K562 (cell line): Measurements from ENCODE around the gene KIF9. TPM values are rescaled to one million over a fixed set of nuclear protein-coding genes. Genes with fewer than 3 reads are reported as not detected.

ENCODE experiments used
- ARID1B ChIP-seq: fragments of 450-650 bp; IDR thresholded peaks from 2 replicates; pipeline ENCODE4 v1.6.1; 2016; ENCODE audit warnings: antibody characterized with exemption, mild to moderate bottlenecking, inconsistent platforms
- BCOR ChIP-seq: fragments of 450-650 bp; IDR thresholded peaks from 2 replicates; pipeline ENCODE4 v1.6.1; 2016
- BRF1 ChIP-seq: IDR thresholded peaks from 3 replicates; pipeline ENCODE4 v1.6.1; 2011; ENCODE audit warnings: borderline replicate concordance, mild to moderate bottlenecking; ENCODE audit not compliant: insufficient read length; ENCODE audit errors: extremely low read depth
- DPF2 ChIP-seq: fragments of 450-650 bp; IDR thresholded peaks from 2 replicates; pipeline ENCODE4 v1.6.1; 2016
- E2F3 ChIP-seq: fragments of 250-450 bp; sonication (Bioruptor Pico); IDR thresholded peaks from 2 replicates; pipeline ENCODE4 v1.4.0; 2020; ENCODE audit warnings: mild to moderate bottlenecking
- E2F5 ChIP-seq: sonication (generic); formaldehyde crosslinking; IDR thresholded peaks from 2 replicates; pipeline ENCODE4 v1.8.0; 2022; ENCODE audit warnings: mild to moderate bottlenecking, missing genetic modification reagents
- ELF2 ChIP-seq: fragments of 250-450 bp; sonication (Bioruptor Pico); IDR thresholded peaks from 2 replicates; pipeline ENCODE4 v1.5.0; 2021; ENCODE audit warnings: mild to moderate bottlenecking
- HNRNPLL ChIP-seq: fragments of 200-400 bp; formaldehyde crosslinking; IDR thresholded peaks from 2 replicates; pipeline ENCODE4 v1.6.1; 2017; ENCODE audit warnings: low read length, low read depth, mild to moderate bottlenecking; ENCODE audit not compliant: poor library complexity, severe bottlenecking
- KLF16 ChIP-seq: IDR thresholded peaks from 2 replicates; pipeline ENCODE4 v1.6.1; 2016; ENCODE audit warnings: antibody characterized with exemption
- MXI1 ChIP-seq: IDR thresholded peaks from 2 replicates; pipeline ENCODE4 v1.6.1; 2011; ENCODE audit warnings: low read depth, mild to moderate bottlenecking, improper control_type of control experiment, low read length
- NCOA6 ChIP-seq: fragments of 450-650 bp; IDR thresholded peaks from 2 replicates; pipeline ENCODE4 v1.6.1; 2017; ENCODE audit warnings: mild to moderate bottlenecking
- PTTG1 ChIP-seq: fragments of 450-650 bp; IDR thresholded peaks from 2 replicates; pipeline ENCODE4 v1.6.1; 2016; ENCODE audit warnings: low read depth, mild to moderate bottlenecking, missing genetic modification characterization, missing compliant biosample characterization
- RBM39 ChIP-seq: fragments of 200-400 bp; formaldehyde crosslinking; optimal IDR thresholded peaks from 2 replicates; pipeline ENCODE3; 2018; ENCODE audit warnings: low read depth, low read length
- RFX1 ChIP-seq: fragments of 450-650 bp; IDR thresholded peaks from 2 replicates; pipeline ENCODE4 v1.6.1; 2016; ENCODE audit warnings: mild to moderate bottlenecking, moderate library complexity
- TAF1 ChIP-seq: IDR thresholded peaks from 2 replicates; pipeline ENCODE4 v1.6.1; 2011; ENCODE audit warnings: mild to moderate bottlenecking, low read length, moderate library complexity; ENCODE audit not compliant: insufficient read depth, control insufficient read depth, severe bottlenecking; ENCODE audit errors: extremely low read depth
- ZBTB12 ChIP-seq: fragments of 250-450 bp; sonication (Bioruptor Pico); IDR thresholded peaks from 2 replicates; pipeline ENCODE4 v1.4.0; 2020
- ZNF277 ChIP-seq: fragments of 250-450 bp; sonication (Bioruptor Pico); IDR thresholded peaks from 2 replicates; pipeline ENCODE4 v1.8.0; 2022; ENCODE audit warnings: inconsistent platforms, mild to moderate bottlenecking, moderate library complexity, borderline replicate concordance
- ZNF280B ChIP-seq: fragments of 250-450 bp; sonication (Bioruptor Pico); IDR thresholded peaks from 2 replicates; pipeline ENCODE4 v1.5.1; 2021; ENCODE audit warnings: mild to moderate bottlenecking
- polyA plus RNA-seq, 8 experiments: library from polyadenylated mRNA; depleted of rRNA in 4 of 8; stranded (reverse) in 5 of 8; unstranded in 3 of 8; fragments of >200 nt; fragmentation: Nextera tagmentation in 2 of 8; fragmentation: Illumina TruSeq in 1 of 8; extraction: Ambion mirVana in 2 of 8; extraction: Trizol in 1 of 8; gene quantifications; 2 replicates each; pipeline versions ENCODE4 v1.2.1 to v1.2.3, GENCODE V29; 2011 to 2014; ENCODE audit warnings: inconsistent platforms in 1 of 8, missing spikeins in 1 of 8
- total RNA-seq, 7 experiments: library from RNA; depleted of rRNA in 6 of 7; stranded (reverse); fragments of >200 nt in 6 of 7; fragmentation: Illumina TruSeq in 2 of 7; extraction: Trizol in 2 of 7; gene quantifications; 2 replicates each; pipeline versions ENCODE4 v1.2.1 to v1.2.3, GENCODE V29; 2011 to 2021; ENCODE audit warnings: low replicate concordance in 1 of 7

The KIF9 gene
- total and polyA plus RNA-seq, 9 of the 15 experiments (the other 6 are each of a cell fraction or from before 2014, with no cell fraction given) = 16.9 to 56.9 (median 25.0) TPM

DNA sequence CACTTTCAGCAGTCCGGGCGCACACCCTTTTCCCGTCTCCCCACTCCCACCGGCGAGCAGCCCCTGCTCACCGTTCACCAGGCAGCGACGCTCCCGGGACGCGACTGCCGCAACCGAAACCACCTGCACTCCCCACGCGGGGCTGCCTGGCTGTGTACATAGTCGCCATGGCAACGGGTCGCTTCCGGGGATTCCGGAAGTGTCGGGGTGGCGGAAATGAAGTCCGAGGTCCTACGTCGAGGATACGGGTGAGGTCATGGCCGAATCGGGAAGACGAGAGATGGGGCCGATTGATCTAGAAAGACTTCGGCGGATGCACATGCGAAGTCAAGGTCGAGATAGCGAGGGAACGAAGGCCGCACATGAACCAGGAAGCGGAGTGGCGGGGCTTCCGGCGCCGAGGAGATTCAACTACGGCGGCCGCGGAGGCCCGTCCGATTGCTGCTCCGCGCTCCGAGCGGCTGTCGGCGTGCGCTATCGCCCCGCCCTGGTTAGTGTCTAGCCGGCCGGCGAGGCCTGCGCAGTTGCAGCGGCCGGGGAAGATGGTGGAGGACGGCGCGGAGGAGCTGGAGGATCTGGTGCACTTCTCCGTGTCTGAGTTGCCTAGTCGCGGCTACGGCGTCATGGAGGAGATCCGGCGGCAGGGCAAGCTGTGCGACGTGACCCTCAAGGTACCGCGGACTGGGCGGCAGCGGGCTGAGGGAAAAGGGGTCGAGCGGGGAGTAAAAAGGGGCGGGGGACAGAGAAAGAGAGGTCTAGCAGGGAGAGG, at the start of gene KIF9, which contains the start of gene KLHL18 (continued):
- TF ChIP-seq ELF2 (CRISPR knock-in tag) = peak; percentile 99
- peak; percentile 56; the same call in 1 of the 2 replicates for TF ChIP-seq ARID1B
- TF ChIP-seq E2F3 (CRISPR knock-in tag) = 0 out of 2 replicates have a peak, but pooled peaks have one; percentile 24
- TF ChIP-seq HNRNPLL = peak; percentile 90
- peak; percentile 84; the same call in 1 of the 2 replicates for TF ChIP-seq E2F5 (CRISPR knock-in tag)
- no peak for TF ChIP-seq RBM39
- peak; percentile 100 for TF ChIP-seq MXI1
- peak; percentile 85; the same call in 1 of the 2 replicates for TF ChIP-seq NCOA6
- no peak for TF ChIP-seq ZNF277
- no peak for TF ChIP-seq ZNF280B (CRISPR knock-in tag)
- TF ChIP-seq ZBTB12 (CRISPR knock-in tag) = peak; percentile 62
- TF ChIP-seq BRF1 = no peak
- TF ChIP-seq TAF1 = peak; percentile 78
- no peak for TF ChIP-seq PTTG1 (tag)
- TF ChIP-seq DPF2 = peak; percentile 55; the same call in 1 of the 2 replicates
- peak; percentile 74 for TF ChIP-seq KLF16
- TF ChIP-seq BCOR = peak; percentile 58; the same call in 1 of the 2 replicates
- TF ChIP-seq RFX1 = peak; percentile 100
